ENCODE results near the gene ASB16. TPM values are rescaled to one million over a fixed set of nuclear protein-coding genes. Genes with fewer than 3 reads are reported as not detected.

Gene ASB16
- total RNA-seq, 2 experiments from 2014 or later, result 0.30 to 0.44 TPM

DNA sequence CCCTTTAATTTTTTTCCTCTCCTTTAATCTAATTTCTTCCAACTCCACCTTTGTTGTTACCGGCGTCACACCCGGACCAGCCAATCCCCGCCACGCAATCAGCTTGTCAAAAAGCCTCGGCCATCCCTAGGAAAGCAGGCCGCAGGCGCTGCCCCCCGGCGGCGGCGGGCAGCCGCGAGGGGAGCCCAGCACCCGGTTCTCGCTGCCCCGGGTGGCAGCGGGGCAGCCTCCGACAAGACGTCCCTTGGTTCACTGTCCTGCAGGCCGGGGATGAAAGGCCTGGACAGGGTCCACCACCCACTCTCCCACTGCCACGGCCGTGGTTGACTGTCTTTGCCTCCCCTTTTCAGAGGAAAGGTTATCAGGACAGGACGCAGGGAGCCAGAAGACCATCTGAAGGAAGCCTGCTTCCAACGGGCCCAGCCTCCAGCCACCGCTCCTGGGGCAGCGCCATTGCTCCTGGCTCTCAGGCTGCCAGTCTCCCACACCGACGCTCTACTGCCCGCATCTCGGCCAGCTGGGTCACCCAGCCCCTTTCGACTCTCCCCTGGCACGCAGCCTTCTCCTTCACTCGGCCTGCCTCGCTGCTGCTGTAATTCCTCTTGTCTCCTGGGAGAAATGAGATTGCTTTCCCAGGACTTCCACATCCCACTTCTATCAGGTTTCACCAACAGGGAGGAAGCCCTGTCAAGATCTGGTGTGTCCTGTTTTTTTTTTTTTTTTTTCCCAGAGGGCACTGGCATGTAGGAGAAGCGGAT is 51.8 kb downstream of the ASB16 start:
- Histone ChIP-seq H3K36me3 (ENCODE audit: insufficient read depth, low read length) (peaks cover 10% of the 10 kb centered on the region), H3K9me3 (ENCODE audit: low read length) (no peaks in the 10 kb centered on the region), H4K20me1 (ENCODE audit: insufficient read depth, low read length) (no peaks in the 10 kb centered on the region), H2AFZ (ENCODE audit: low read length) (no peak overlapping the region), H3K27ac (ENCODE audit: low read depth, low read length, poor library complexity, severe bottlenecking) (peak overlapping the region; percentile 86), H3K79me2 (ENCODE audit: insufficient read depth, low read depth, low read length) (peaks cover 15% of the 10 kb centered on the region), H3K9me2 (ENCODE audit: insufficient read depth, low read length) (no peaks in the 10 kb centered on the region), H3K4me1 (ENCODE audit: insufficient read depth, low read length, poor library complexity, severe bottlenecking) (peaks cover 15% of the 10 kb centered on the region), H3K4me3 (ENCODE audit: low read depth, low read length, poor library complexity, severe bottlenecking) (peak overlapping the region; percentile 90), H3K4me2 (ENCODE audit: low read length) (peak overlapping the region; percentile 80)
- ChIA-PET CTCF (ENCODE audit: unreplicated experiment) (interaction anchor here (0.7 kb wide), 1 partner anchor 53 kb away, joined by 3 read pairs; no protein-coding TSS in a partner anchor), POLR2A (interaction anchor here (0.6 to 1.5 kb wide), 10 partner anchors 8 to 290 kb away, joined by 3 to 5 read pairs (median 4); no protein-coding TSS in a partner anchor)
- peak; percentile 64 for DNase-seq (ENCODE audit: low spot score)
- intact Hi-C loops (cut with micrococcal nuclease; ENCODE audit: unreplicated experiment), result no loop called here
- no peak for TF ChIP-seq EZH2phosphoT487 (IDR thresholded peaks at IDR 0.05; ENCODE audit: borderline replicate concordance, low read depth, low read length)
- TF ChIP-seq, protein P1, sequence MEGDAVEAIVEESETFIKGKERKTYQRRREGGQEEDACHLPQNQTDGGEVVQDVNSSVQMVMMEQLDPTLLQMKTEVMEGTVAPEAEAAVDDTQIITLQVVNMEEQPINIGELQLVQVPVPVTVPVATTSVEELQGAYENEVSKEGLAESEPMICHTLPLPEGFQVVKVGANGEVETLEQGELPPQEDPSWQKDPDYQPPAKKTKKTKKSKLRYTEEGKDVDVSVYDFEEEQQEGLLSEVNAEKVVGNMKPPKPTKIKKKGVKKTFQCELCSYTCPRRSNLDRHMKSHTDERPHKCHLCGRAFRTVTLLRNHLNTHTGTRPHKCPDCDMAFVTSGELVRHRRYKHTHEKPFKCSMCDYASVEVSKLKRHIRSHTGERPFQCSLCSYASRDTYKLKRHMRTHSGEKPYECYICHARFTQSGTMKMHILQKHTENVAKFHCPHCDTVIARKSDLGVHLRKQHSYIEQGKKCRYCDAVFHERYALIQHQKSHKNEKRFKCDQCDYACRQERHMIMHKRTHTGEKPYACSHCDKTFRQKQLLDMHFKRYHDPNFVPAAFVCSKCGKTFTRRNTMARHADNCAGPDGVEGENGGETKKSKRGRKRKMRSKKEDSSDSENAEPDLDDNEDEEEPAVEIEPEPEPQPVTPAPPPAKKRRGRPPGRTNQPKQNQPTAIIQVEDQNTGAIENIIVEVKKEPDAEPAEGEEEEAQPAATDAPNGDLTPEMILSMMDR (conservative IDR thresholded peaks at IDR 0.05; ENCODE audit: low read length), result peak; percentile 64
- no TSS peak for BruUV-seq (replicated peaks)

DNA sequence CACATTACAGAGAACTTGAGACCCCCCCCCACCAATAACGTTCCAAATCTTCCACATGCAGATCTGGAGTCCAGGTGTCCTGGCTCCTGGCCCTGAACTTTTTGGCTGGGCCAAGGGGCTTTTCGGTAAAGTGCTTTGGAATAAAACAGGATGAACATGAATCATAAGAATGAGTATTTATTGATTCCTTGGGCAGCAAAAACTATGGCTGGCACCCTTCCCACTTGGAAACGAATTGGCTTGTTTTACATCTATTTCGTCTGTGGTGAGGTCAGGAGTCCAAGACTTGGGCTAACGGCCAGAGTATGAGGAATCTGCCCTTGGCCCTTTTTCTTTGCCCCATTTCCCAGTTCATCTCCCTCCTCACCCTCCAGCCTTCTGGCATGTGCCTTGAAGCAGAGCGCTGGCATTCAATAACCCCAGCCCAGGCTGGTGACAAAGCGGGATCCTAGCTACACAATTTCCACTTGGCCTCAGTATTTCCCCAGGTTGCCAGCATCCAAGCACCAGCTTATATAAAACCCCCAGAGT is 53.1 kb downstream of the ASB16 start:
- BruUV-seq (replicated peaks), result no TSS peak
- Histone ChIP-seq H2AFZ (ENCODE audit: low read length) (no peak overlapping the region), H3K79me2 (ENCODE audit: insufficient read depth, low read depth, low read length) (peaks cover 5% of the 10 kb centered on the region; the same call in 1 of the 2 replicates), H3K4me1 (ENCODE audit: insufficient read depth, low read length, poor library complexity, severe bottlenecking) (peaks cover 18% of the 10 kb centered on the region), H3K4me3 (ENCODE audit: low read depth, low read length, poor library complexity, severe bottlenecking) (no peak overlapping the region), H3K27ac (ENCODE audit: low read depth, low read length, poor library complexity, severe bottlenecking) (no peak overlapping the region), H3K9me2 (ENCODE audit: insufficient read depth, low read length) (no peaks in the 10 kb centered on the region), H3K9me3 (ENCODE audit: low read length) (no peaks in the 10 kb centered on the region), H3K36me3 (ENCODE audit: insufficient read depth, low read length) (no peaks in the 10 kb centered on the region), H4K20me1 (ENCODE audit: insufficient read depth, low read length) (no peaks in the 10 kb centered on the region), H3K4me2 (ENCODE audit: low read length) (no peak overlapping the region)
- no peak for TF ChIP-seq EZH2phosphoT487 (IDR thresholded peaks at IDR 0.05; ENCODE audit: borderline replicate concordance, low read depth, low read length)
- TF ChIP-seq, protein P1 (conservative IDR thresholded peaks at IDR 0.05; ENCODE audit: low read length), result no peak
- DNase-seq (ENCODE audit: low spot score), result no peak
- intact Hi-C loops (cut with micrococcal nuclease; ENCODE audit: unreplicated experiment), result no loop called here
- ChIA-PET CTCF (ENCODE audit: unreplicated experiment) (no interaction called here), POLR2A (interaction anchor here (0.7 kb wide), 1 partner anchor 126 kb away, joined by 3 read pairs; no protein-coding TSS in a partner anchor)

Small RNA genes within 50 kb of the gene (microRNA-seq; reads per million reads assigned to microRNA genes)
- 3.0 reads per million for gene MIR6782 (ENCODE audit: borderline replicate concordance)

Small RNA genes within 50 kb of the gene (small RNA-seq; reads per million reads assigned to genes)
- gene MIR6782 (not detected), gene RNU6-131P (not detected)

Other genes starting within 250 kb of the ASB16 start
- gene PPY, start 228.2 kb upstream of the ASB16 start, total RNA-seq (2014; rRNA removed; shearing (Covaris generic)), result not detected in 2 replicates
- gene PPY, start 228.2 kb upstream of the ASB16 start, total RNA-seq (2022), result not detected in 2 replicates
- not detected in 2 replicates for gene PYY, start 216.8 kb upstream of the ASB16 start, total RNA-seq (2014; rRNA removed; shearing (Covaris generic))
- not detected in 2 replicates for gene PYY, start 216.8 kb upstream of the ASB16 start, total RNA-seq (2022)
- gene NAGS, start 166.1 kb upstream of the ASB16 start, total RNA-seq (2014; rRNA removed; shearing (Covaris generic)), result 0.32 and 0.54 TPM in 2 replicates
- gene NAGS, start 166.1 kb upstream of the ASB16 start, total RNA-seq (2022), result 0.61 and 1.5 TPM in 2 replicates
- gene TMEM101, start 155.7 kb upstream of the ASB16 start, total RNA-seq (2014; rRNA removed; shearing (Covaris generic)), result 27.2 and 41.9 TPM in 2 replicates
- gene TMEM101, start 155.7 kb upstream of the ASB16 start, total RNA-seq (2022), result 22.5 and 26.5 TPM in 2 replicates
- 26.6 and 35.4 TPM in 2 replicates for gene LSM12, start 104.0 kb upstream of the ASB16 start, total RNA-seq (2014; rRNA removed; shearing (Covaris generic))
- gene LSM12, start 104.0 kb upstream of the ASB16 start, total RNA-seq (2022), result 67.9 and 68.0 TPM in 2 replicates
- gene G6PC3, start 100.0 kb upstream of the ASB16 start, total RNA-seq (2014; rRNA removed; shearing (Covaris generic)), result 10.7 and 20.6 TPM in 2 replicates
- gene G6PC3, start 100.0 kb upstream of the ASB16 start, total RNA-seq (2022), result 41.4 and 46.1 TPM in 2 replicates
- 26.4 and 41.5 TPM in 2 replicates for gene HDAC5, start 47.1 kb upstream of the ASB16 start, total RNA-seq (2014; rRNA removed; shearing (Covaris generic))
- 31.4 and 36.3 TPM in 2 replicates for gene HDAC5, start 47.1 kb upstream of the ASB16 start, total RNA-seq (2022)
- gene HROB, start 28.8 kb upstream of the ASB16 start, total RNA-seq (2014; rRNA removed; shearing (Covaris generic)), result 10.9 and 13.3 TPM in 2 replicates
- 24.7 and 27.3 TPM in 2 replicates for gene HROB, start 28.8 kb upstream of the ASB16 start, total RNA-seq (2022)
- 16.0 and 21.3 TPM in 2 replicates for gene TMUB2, start 16.3 kb downstream of the ASB16 start, total RNA-seq (2014; rRNA removed; shearing (Covaris generic))
- 21.9 and 25.9 TPM in 2 replicates for gene TMUB2, start 16.3 kb downstream of the ASB16 start, total RNA-seq (2022)
- 57.7 and 66.5 TPM in 2 replicates for gene ATXN7L3, start 29.2 kb downstream of the ASB16 start, total RNA-seq (2014; rRNA removed; shearing (Covaris generic))
- 106 and 107 TPM in 2 replicates for gene ATXN7L3, start 29.2 kb downstream of the ASB16 start, total RNA-seq (2022)
- gene UBTF, start 49.0 kb downstream of the ASB16 start, total RNA-seq (2014; rRNA removed; shearing (Covaris generic)), result 155 and 257 TPM in 2 replicates
- gene UBTF, start 49.0 kb downstream of the ASB16 start, total RNA-seq (2022), result 215 and 228 TPM in 2 replicates
- not detected in 2 replicates for gene SLC4A1, start 97.4 kb downstream of the ASB16 start, total RNA-seq (2014; rRNA removed; shearing (Covaris generic))
- not detected in 2 replicates for gene SLC4A1, start 97.4 kb downstream of the ASB16 start, total RNA-seq (2022)
- 0.09 TPM in 1 of 2 replicates, not detected in the other for gene RUNDC3A, start 137.9 kb downstream of the ASB16 start, total RNA-seq (2014; rRNA removed; shearing (Covaris generic))
- 0.24 TPM in 1 of 2 replicates, not detected in the other for gene RUNDC3A, start 137.9 kb downstream of the ASB16 start, total RNA-seq (2022)
- 135 and 156 TPM in 2 replicates for gene SLC25A39, start 154.1 kb downstream of the ASB16 start, total RNA-seq (2014; rRNA removed; shearing (Covaris generic))
- gene SLC25A39, start 154.1 kb downstream of the ASB16 start, total RNA-seq (2022), result 142 and 159 TPM in 2 replicates
- gene GRN, start 174.6 kb downstream of the ASB16 start, total RNA-seq (2014; rRNA removed; shearing (Covaris generic)), result 185 and 203 TPM in 2 replicates
- gene GRN, start 174.6 kb downstream of the ASB16 start, total RNA-seq (2022), result 228 and 247 TPM in 2 replicates
- 3.4 and 8.8 TPM in 2 replicates for gene FAM171A2, start 193.1 kb downstream of the ASB16 start, total RNA-seq (2014; rRNA removed; shearing (Covaris generic))
- 4.2 and 4.6 TPM in 2 replicates for gene FAM171A2, start 193.1 kb downstream of the ASB16 start, total RNA-seq (2022)
- 0.44 and 0.57 TPM in 2 replicates for gene ITGA2B, start 218.9 kb downstream of the ASB16 start, total RNA-seq (2014; rRNA removed; shearing (Covaris generic))
- 0.46 and 0.63 TPM in 2 replicates for gene ITGA2B, start 218.9 kb downstream of the ASB16 start, total RNA-seq (2022)